ENCODE results near the gene HOXB8.

HOXB8 gene

GRCh38 chr17:48624544-48625494 lies 9.7 kb upstream of the HOXB8 start:
- peak; percentile 60 for DNase-seq

- no peak for DNase-seq
These were observed 9.0 kb upstream of the HOXB8 start for GRCh38 chr17:48624118-48624517.

GRCh38 chr17:48623583-48623982 lies 8.5 kb upstream of the HOXB8 start:
- DNase-seq: no peak

- DNase-seq: no peak
These were observed 7.8 kb upstream of the HOXB8 start for GRCh38 chr17:48622857-48623256.

- no peak for DNase-seq
These were observed 6.6 kb upstream of the HOXB8 start for GRCh38 chr17:48621410-48622392.

GRCh38 chr17:48620461-48621139 lies 5.5 kb upstream of the HOXB8 start:
- DNase-seq: no peak

- no peak for DNase-seq
These were observed 4.8 kb upstream of the HOXB8 start for GRCh38 chr17:48619826-48620449.

- peak; percentile 96 for DNase-seq
These were observed 3.3 kb upstream of the HOXB8 start for GRCh38 chr17:48618256-48618896.

GRCh38 chr17:48617471-48618255 lies 2.6 kb upstream of the HOXB8 start:
- peak; percentile 53 for DNase-seq

- DNase-seq: no peak
These were observed 1.8 kb upstream of the HOXB8 start for GRCh38 chr17:48616717-48617470.

- peak; percentile 14 for DNase-seq
These were observed 1.0 kb upstream of the HOXB8 start for GRCh38 chr17:48615963-48616716.

- peak; percentile 65 for DNase-seq
These were observed 1.0 kb downstream of the HOXB8 start for GRCh38 chr17:48613862-48614694.

- DNase-seq: peak; percentile 74
These were observed 2.0 kb downstream of the HOXB8 start for GRCh38 chr17:48612854-48613691.

- DNase-seq: peak; percentile 52
These were observed 2.6 kb downstream of the HOXB8 start for GRCh38 chr17:48612456-48612853.

GRCh38 chr17:48611681-48612455 lies 3.2 kb downstream of the HOXB8 start:
- DNase-seq: no peak

- no peak for DNase-seq
These were observed 3.9 kb downstream of the HOXB8 start for GRCh38 chr17:48611213-48611612.
